KMS-11 (cell line): ENCODE results near the gene RHOU.

Experiments used
- H2AFZ ChIP-seq: fragments of 200-600 bp; sonication (generic); 2 replicates; pipeline ENCODE4 v1.6.1; 2016; ENCODE audit warnings: antibody characterized with exemption, mixed run types, low read depth
- H3K27ac ChIP-seq: fragments of 200-600 bp; sonication (generic); 2 replicates; pipeline ENCODE4 v1.6.1; 2016; ENCODE audit warnings: mild to moderate bottlenecking, mixed run types
- H3K27me3 ChIP-seq: fragments of 200-600 bp; sonication (generic); 2 replicates; pipeline ENCODE4 v1.6.1; 2017; ENCODE audit warnings: mild to moderate bottlenecking, low read depth, mixed run types, moderate library complexity; ENCODE audit not compliant: insufficient read depth
- H3K36me3 ChIP-seq: fragments of 200-600 bp; sonication (generic); 2 replicates; pipeline ENCODE4 v1.6.1; 2017; ENCODE audit warnings: mild to moderate bottlenecking, mixed run types; ENCODE audit not compliant: insufficient read depth
- H3K4me1 ChIP-seq: fragments of 200-600 bp; sonication (generic); 2 replicates; pipeline ENCODE4 v1.6.1; 2016; ENCODE audit warnings: mild to moderate bottlenecking, low read depth, mixed run types; ENCODE audit not compliant: poor library complexity, severe bottlenecking
- H3K4me2 ChIP-seq: fragments of 200-600 bp; sonication (generic); 2 replicates; pipeline ENCODE4 v1.7.0; 2016; ENCODE audit warnings: mild to moderate bottlenecking, mixed run types
- H3K4me3 ChIP-seq: fragments of 200-600 bp; sonication (generic); IDR thresholded peaks from 2 replicates; pipeline ENCODE4 v1.6.1; 2017; ENCODE audit warnings: low read depth, low read length, mixed read lengths; ENCODE audit not compliant: insufficient read depth
- H3K79me2 ChIP-seq: fragments of 200-600 bp; sonication (generic); 2 replicates; pipeline ENCODE4 v1.6.1; 2016; ENCODE audit warnings: low read depth, mixed run types; ENCODE audit not compliant: insufficient read depth
- H3K9ac ChIP-seq: fragments of 200-600 bp; sonication (generic); 2 replicates; pipeline ENCODE4 v1.6.1; 2016; ENCODE audit warnings: mild to moderate bottlenecking, mixed run types
- H4K20me1 ChIP-seq: fragments of 200-600 bp; sonication (generic); 2 replicates; pipeline ENCODE4 v1.6.1; 2016; ENCODE audit warnings: mild to moderate bottlenecking, mixed run types; ENCODE audit not compliant: insufficient read depth
- TF ChIP-seq, protein P1 (sequence below): fragments of 200-600 bp; sonication (generic); conservative IDR thresholded peaks from 2 replicates; pipeline ENCODE4 v1.6.1; 2017; ENCODE audit warnings: low read depth, mild to moderate bottlenecking, antibody characterized with exemption, low read length, moderate library complexity, mixed read lengths

Gene RHOU

DNA sequence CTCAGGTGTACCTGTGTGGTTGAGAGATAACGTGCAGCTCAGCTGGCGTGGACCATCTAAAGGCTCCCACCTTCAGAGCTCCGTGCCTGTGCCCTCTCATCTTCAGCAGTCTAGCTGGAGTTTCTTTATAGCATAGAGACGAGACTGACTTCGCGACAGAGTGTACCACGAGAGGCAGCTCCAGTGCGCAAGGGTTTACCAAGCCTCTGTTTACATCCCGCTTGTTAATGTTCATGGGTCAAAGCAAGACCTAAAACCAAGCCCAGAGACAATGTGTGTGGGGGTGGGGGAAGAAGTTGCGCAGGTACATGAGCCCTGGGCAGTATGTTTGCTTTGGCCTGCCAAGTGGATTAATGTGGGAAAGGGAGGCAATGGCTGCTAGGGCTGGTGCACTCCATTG, 15.6 kb downstream of the RHOU start:
- TF ChIP-seq, protein P1, sequence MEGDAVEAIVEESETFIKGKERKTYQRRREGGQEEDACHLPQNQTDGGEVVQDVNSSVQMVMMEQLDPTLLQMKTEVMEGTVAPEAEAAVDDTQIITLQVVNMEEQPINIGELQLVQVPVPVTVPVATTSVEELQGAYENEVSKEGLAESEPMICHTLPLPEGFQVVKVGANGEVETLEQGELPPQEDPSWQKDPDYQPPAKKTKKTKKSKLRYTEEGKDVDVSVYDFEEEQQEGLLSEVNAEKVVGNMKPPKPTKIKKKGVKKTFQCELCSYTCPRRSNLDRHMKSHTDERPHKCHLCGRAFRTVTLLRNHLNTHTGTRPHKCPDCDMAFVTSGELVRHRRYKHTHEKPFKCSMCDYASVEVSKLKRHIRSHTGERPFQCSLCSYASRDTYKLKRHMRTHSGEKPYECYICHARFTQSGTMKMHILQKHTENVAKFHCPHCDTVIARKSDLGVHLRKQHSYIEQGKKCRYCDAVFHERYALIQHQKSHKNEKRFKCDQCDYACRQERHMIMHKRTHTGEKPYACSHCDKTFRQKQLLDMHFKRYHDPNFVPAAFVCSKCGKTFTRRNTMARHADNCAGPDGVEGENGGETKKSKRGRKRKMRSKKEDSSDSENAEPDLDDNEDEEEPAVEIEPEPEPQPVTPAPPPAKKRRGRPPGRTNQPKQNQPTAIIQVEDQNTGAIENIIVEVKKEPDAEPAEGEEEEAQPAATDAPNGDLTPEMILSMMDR, result no peak
- Histone ChIP-seq H3K36me3 (no peaks in the 10 kb centered on the region), H4K20me1 (no peaks in the 10 kb centered on the region), H3K4me1 (no peaks in the 10 kb centered on the region), H3K9ac (no peak overlapping the region), H3K4me2 (no peak overlapping the region), H3K27me3 (no peaks in the 10 kb centered on the region), H3K4me3 (no peak overlapping the region), H3K27ac (no peak overlapping the region), H3K79me2 (no peaks in the 10 kb centered on the region), H2AFZ (no peak overlapping the region)

DNA sequence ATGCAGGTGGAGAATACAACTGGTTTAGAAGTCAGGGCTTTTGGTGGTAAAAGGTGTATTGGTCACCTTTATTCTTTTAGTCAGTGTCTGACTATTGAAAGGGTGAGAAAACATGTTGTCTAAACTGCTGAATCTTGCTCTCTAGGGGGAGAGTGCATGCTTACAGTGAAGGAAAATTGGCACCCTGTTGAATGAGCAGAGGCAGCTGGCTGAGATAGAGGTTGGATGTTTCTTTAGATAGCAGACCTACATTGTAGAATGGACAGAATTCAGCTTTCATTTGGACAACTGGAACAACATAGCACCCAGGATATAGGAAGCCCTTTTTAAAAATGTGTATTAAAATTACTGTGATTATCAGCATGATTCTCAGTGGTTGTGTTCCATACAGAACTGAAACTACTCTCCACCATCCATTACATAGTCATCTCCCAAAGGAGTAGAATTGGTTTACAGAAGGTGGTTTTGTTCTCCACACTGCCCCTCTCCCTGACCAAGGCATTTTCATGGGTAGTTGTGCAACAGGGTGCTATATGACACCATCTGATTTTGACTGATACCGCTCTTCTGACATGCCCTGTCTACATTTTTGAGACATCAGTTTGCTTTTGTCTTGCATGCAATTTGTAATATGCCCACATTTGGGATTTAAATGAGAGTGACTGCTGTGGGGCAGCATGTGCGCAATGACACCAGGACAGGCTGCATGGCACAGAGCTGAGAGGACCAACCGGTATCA, 16.2 kb downstream of the RHOU start:
- H3K4me1 ChIP-seq, result no peaks in the 10 kb centered on the region
- TF ChIP-seq, protein P1, result no peak
- H3K4me2 ChIP-seq, result no peak overlapping the region
- no peaks in the 10 kb centered on the region for H3K79me2 ChIP-seq
- H3K36me3 ChIP-seq, result no peaks in the 10 kb centered on the region
- no peak overlapping the region for H2AFZ ChIP-seq
- no peaks in the 10 kb centered on the region for H3K27me3 ChIP-seq
- H3K9ac ChIP-seq, result no peak overlapping the region
- no peaks in the 10 kb centered on the region for H4K20me1 ChIP-seq
- H3K4me3 ChIP-seq, result no peak overlapping the region
- H3K27ac ChIP-seq, result no peak overlapping the region

DNA sequence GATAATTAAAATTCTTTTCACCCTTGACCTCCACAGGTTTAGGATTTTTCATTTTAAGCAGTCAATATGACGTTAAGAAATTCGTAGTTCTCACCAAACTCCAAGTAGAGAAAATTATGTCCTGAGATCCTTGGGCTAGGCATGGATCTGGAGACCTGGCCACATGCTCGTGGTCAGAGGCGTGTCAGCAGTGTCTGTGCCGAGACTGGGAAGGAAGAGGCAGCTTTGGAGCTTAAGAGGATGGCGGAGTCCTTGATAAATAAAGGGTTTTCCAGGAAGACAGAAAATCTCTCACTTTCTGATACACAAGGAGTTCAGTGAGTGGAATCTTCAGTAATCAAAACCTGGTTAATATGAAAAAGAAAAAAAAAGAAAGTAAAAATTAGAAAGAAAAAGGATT, 17.0 kb downstream of the RHOU start:
- no peaks in the 10 kb centered on the region for H3K79me2 ChIP-seq
- no peaks in the 10 kb centered on the region for H3K36me3 ChIP-seq
- no peak overlapping the region for H2AFZ ChIP-seq
- H3K4me1 ChIP-seq, result no peaks in the 10 kb centered on the region
- H3K9ac ChIP-seq, result no peak overlapping the region
- H3K27ac ChIP-seq, result no peak overlapping the region
- H3K4me3 ChIP-seq, result no peak overlapping the region
- H3K27me3 ChIP-seq, result no peaks in the 10 kb centered on the region
- TF ChIP-seq, protein P1, result no peak
- H4K20me1 ChIP-seq, result no peaks in the 10 kb centered on the region
- H3K4me2 ChIP-seq, result no peak overlapping the region

DNA sequence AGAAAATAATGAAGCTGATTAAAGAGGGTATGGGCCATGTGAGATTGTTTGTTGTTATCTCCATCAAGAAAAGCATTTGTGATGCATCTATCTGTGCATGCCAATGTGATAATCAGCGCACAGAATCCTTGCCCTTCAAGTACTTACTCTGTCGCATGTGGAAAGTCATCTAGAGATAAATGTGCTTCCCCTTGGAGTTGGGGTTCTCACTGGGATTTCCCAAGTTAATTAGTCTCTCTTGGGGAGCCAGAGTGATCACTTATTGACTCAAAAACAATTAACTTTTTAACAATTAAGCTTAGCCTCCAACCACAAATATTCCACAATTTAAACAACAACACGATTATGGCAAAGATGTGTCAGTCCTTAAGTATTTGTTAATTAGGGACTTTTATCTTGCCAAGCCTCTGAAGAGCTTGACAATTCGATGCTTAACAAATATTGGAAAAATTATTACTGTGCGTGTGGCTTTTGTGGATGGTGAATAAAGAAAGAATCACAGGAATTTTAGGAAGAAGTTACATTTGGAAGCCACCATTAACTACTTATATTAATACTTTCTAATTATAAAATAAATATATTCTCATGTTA, 17.5 kb downstream of the RHOU start:
- Histone ChIP-seq H3K4me3 (no peak overlapping the region), H4K20me1 (no peaks in the 10 kb centered on the region), H3K4me1 (no peaks in the 10 kb centered on the region), H3K27ac (no peak overlapping the region), H3K79me2 (no peaks in the 10 kb centered on the region), H2AFZ (no peak overlapping the region), H3K4me2 (no peak overlapping the region), H3K36me3 (no peaks in the 10 kb centered on the region), H3K27me3 (no peaks in the 10 kb centered on the region), H3K9ac (no peak overlapping the region)
- TF ChIP-seq, protein P1, result no peak
